DND-41 (cell line): ENCODE measurements around the gene QTRT2.

Experiments used
- ATAC-seq: fragments of 200-7000 bp; cut with Tn5 transposase; 3 replicates; pipeline ENCODE4 v1.9.1; 2021; ENCODE audit warnings: low read depth; ENCODE audit not compliant: insufficient read depth
- DNase-seq: peaks from one replicate; pipeline ENCODE4 v3.0.0-alpha.2; 2020
- H2AFZ ChIP-seq: 2 replicates; pipeline ENCODE4 v1.6.0; 2012; ENCODE audit warnings: low read depth, low read length
- H3K27ac ChIP-seq: 2 replicates; pipeline ENCODE4 v1.5.1; 2012; ENCODE audit warnings: low read length, inconsistent platforms
- H3K27me3 ChIP-seq: fragments of 200-600 bp; sonication (generic); 2 replicates; pipeline ENCODE4 v1.6.0; 2012; ENCODE audit warnings: low read length, mild to moderate bottlenecking, inconsistent platforms; ENCODE audit not compliant: insufficient read depth, poor library complexity
- H3K36me3 ChIP-seq: 2 replicates; pipeline ENCODE4 v1.5.1; 2012; ENCODE audit warnings: low read length, inconsistent platforms; ENCODE audit not compliant: insufficient read depth
- H3K4me1 ChIP-seq: 2 replicates; pipeline ENCODE4 v1.5.1; 2012; ENCODE audit warnings: mild to moderate bottlenecking, low read length; ENCODE audit not compliant: insufficient read depth
- H3K4me2 ChIP-seq: 2 replicates; pipeline ENCODE4 v1.6.0; 2012; ENCODE audit warnings: mild to moderate bottlenecking, moderate library complexity, low read length, inconsistent platforms; ENCODE audit not compliant: insufficient read depth
- H3K4me3 ChIP-seq, 2 experiments: fragments of 200-600 bp in 1 of 2; shearing (Covaris generic) in 1 of 2; 2 replicates each; pipeline ENCODE4 v1.5.1; 2012 to 2016; ENCODE audit warnings: inconsistent platforms in 2 of 2, low read length in 2 of 2, mild to moderate bottlenecking in 2 of 2, low read depth in 1 of 2, moderate library complexity in 1 of 2
- H3K79me2 ChIP-seq: 2 replicates; pipeline ENCODE4 v1.6.0; 2012; ENCODE audit warnings: low read length, inconsistent platforms; ENCODE audit not compliant: insufficient read depth
- H3K9ac ChIP-seq: 2 replicates; pipeline ENCODE4 v1.6.0; 2012; ENCODE audit warnings: low read depth, mild to moderate bottlenecking, inconsistent platforms, low read length, moderate library complexity
- H3K9me3 ChIP-seq: 2 replicates; pipeline ENCODE4 v1.5.1; 2012; ENCODE audit warnings: low read length, moderate library complexity, mild to moderate bottlenecking, inconsistent platforms; ENCODE audit not compliant: insufficient read depth, severe bottlenecking
- H4K20me1 ChIP-seq: 2 replicates; pipeline ENCODE4 v1.6.0; 2012; ENCODE audit warnings: low read length; ENCODE audit not compliant: insufficient read depth
- CTCF ChIP-seq: IDR thresholded peaks from 2 replicates; pipeline ENCODE4 v1.5.1; 2012; ENCODE audit warnings: borderline replicate concordance, low read length, moderate library complexity, mild to moderate bottlenecking; ENCODE audit not compliant: poor library complexity, severe bottlenecking; ENCODE audit errors: extremely low read depth
- EZH2 ChIP-seq: IDR thresholded peaks from 3 replicates; pipeline ENCODE4 v1.6.1; 2012; ENCODE audit warnings: borderline replicate concordance, low read depth, mild to moderate bottlenecking, moderate library complexity, low read length, inconsistent platforms; ENCODE audit not compliant: severe bottlenecking

Gene QTRT2

GRCh38 chr3:114060906-114061655 lies 4.5 kb downstream of the QTRT2 start:
- no peak overlapping the region for H3K4me2 ChIP-seq
- peaks cover 25% of the 10 kb centered on the region for H3K4me1 ChIP-seq
- H3K9ac ChIP-seq, result no peak overlapping the region
- no peak overlapping the region for H2AFZ ChIP-seq
- H3K27ac ChIP-seq, result no peak overlapping the region
- ATAC-seq (no peak), DNase-seq (no peak)
- H3K27me3 ChIP-seq, result no peaks in the 10 kb centered on the region
- no peaks in the 10 kb centered on the region for H3K9me3 ChIP-seq
- H3K36me3 ChIP-seq, result peaks cover 18% of the 10 kb centered on the region
- no peak overlapping the region for H3K4me3 ChIP-seq
- H3K79me2 ChIP-seq, result peaks cover 92% of the 10 kb centered on the region
- H4K20me1 ChIP-seq, result 0 out of 2 replicates have a peak, but pooled peaks cover 4% of the 10 kb centered on the region
- TF ChIP-seq CTCF (no peak), EZH2 (no peak)

GRCh38 chr3:114067804-114068203 lies 11.3 kb downstream of the QTRT2 start:
- H3K9ac ChIP-seq, result no peak overlapping the region
- TF ChIP-seq EZH2, result no peak
- TF ChIP-seq CTCF, result no peak
- no peaks in the 10 kb centered on the region for H3K4me1 ChIP-seq
- peaks cover 40% of the 10 kb centered on the region for H3K79me2 ChIP-seq
- H3K4me2 ChIP-seq, result no peak overlapping the region
- no peaks in the 10 kb centered on the region for H3K27me3 ChIP-seq
- no peak overlapping the region for H2AFZ ChIP-seq
- H3K27ac ChIP-seq, result no peak overlapping the region
- H4K20me1 ChIP-seq, result 0 out of 2 replicates have a peak, but pooled peaks cover 4% of the 10 kb centered on the region
- no peak overlapping the region for H3K4me3 ChIP-seq
- H3K9me3 ChIP-seq, result no peaks in the 10 kb centered on the region
- ATAC-seq, result no peak
- H3K36me3 ChIP-seq, result peaks cover 62% of the 10 kb centered on the region
- no peak for DNase-seq

- Histone ChIP-seq H3K27ac (no peak overlapping the region), H3K9ac (no peak overlapping the region), H3K4me2 (no peak overlapping the region), H3K4me3 (no peak overlapping the region), H3K9me3 (no peaks in the 10 kb centered on the region), H3K79me2 (peaks cover 35% of the 10 kb centered on the region), H3K27me3 (no peaks in the 10 kb centered on the region), H3K36me3 (peaks cover 68% of the 10 kb centered on the region), H2AFZ (no peak overlapping the region), H4K20me1 (0 out of 2 replicates have a peak, but pooled peaks cover 2% of the 10 kb centered on the region), H3K4me1 (no peaks in the 10 kb centered on the region)
- TF ChIP-seq EZH2 (no peak), CTCF (no peak)
- no peak for DNase-seq
- ATAC-seq, result no peak
Observed at GRCh38 chr3:114068336-114068735, 11.8 kb downstream of the QTRT2 start.
